Hematopoietic multipotent progenitor cell treated with erythropoietin and hydrocortisone succinate and interleukin-3 and kit ligand, for 17 days (in vitro differentiated cells): ENCODE results near the gene CLDN34.

ENCODE experiments used
- DNase-seq: peaks from one replicate; pipeline ENCODE4 v3.0.0-alpha.2; 2015; ENCODE audit warnings: low spot score

CLDN34 gene, protein sequence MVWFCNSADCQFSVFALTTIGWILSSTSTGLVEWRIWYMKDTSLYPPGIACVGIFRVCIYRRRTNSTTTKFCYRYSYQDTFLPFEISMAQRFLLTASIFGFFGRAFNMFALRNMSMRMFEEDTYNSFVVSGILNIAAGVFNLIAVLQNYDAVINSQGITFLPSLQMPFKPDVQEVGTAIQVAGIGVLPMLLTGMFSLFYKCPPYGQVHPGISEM

DNA sequence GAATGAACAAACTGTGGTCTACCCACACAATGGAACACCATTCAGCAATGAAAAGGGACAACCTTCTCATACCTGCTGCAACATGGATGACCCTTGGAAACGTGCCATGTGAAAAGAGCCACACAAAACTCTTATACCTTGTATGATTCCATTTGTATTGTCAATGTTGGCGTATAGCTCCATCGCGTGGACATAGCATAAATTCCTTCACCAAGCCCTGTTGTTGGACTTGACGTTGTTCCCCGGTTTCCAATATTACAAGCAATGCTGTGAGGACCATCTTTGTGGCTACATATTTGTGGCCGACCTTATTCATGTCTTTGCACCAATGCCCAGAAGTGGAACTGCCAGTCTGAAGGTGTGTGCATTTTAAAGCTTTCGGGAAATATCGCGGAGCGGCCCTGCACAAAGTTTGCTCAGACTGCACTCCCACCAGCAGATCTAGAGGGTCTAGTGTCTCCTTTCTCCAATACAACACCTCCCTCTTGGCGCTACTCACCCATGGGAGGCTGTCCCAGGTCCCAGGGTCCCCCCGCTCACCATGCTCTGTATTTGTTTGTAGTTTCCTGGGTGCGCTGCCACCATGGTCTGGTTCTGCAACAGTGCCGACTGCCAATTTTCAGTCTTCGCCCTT lies at the start of gene CLDN34:
Gene CLDN34, plus strand, starts transcription at position 584 of the 634 bp plus-strand sequence. Its CDS starts 0 bp downstream, at position 584.
- DNase-seq: no peak

DNA sequence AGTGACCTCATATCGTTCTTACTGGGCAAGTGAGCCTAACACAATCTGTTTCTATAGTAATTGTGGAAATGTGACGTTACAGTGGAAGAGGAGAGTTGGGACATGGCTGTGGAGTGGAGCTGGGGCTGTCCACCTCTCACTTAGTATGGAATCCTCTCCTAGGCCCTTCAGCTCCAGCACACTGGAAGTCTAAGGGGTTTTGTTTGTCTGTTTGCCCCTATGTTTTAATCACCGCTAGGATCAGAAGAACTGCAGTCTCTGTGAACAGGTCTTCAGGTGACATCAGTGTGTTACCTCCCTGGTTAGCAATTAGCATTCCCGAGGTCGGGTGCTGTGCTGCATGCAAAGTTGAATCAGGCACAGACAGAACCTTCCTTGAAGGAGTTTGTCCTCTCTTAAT lies 49.3 kb upstream of the CLDN34 start:
- no peak for DNase-seq

DNA sequence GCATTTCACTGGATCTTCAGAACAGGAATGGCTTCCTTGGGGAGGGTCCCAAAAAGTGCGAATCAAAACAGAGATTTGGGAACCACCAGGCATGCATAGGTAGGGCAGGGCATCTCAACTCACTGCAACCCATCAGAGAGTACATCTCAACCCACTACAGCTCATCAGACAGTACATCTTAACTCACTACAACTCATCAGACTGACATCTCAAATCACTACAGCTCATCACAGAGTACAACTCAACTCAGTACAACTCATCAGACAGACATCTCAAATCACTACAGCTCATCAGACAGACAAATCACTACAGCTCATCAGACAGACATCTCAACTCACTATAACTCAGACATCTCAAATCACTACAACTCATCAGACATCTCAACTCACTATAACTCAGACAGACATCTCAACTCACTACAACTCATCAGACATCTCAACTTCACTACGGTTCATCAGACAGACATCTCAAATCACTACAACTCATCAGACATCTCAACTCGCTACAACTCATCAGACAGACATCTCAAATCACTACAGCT lies 47.5 kb upstream of the CLDN34 start:
- DNase-seq: no peak

DNA sequence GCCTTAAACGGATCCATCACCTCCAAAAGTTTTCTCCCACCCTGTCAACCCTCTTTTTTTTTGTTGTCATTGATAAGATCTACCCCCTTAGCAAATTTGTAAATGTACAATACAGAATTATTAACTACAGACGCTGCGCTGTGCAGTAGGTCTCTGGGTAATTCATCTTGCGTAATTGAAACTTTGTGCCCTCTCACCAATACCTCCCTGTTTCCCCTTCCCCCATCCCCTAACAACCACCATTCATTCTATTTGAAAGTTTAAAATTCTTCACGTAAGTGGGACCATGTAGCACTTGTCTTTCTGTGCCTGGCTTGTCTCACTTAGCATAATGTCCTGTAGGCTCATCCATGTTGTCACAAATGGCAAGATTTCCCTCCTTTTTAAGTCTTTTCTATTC lies 45.8 kb upstream of the CLDN34 start:
- DNase-seq: no peak

DNA sequence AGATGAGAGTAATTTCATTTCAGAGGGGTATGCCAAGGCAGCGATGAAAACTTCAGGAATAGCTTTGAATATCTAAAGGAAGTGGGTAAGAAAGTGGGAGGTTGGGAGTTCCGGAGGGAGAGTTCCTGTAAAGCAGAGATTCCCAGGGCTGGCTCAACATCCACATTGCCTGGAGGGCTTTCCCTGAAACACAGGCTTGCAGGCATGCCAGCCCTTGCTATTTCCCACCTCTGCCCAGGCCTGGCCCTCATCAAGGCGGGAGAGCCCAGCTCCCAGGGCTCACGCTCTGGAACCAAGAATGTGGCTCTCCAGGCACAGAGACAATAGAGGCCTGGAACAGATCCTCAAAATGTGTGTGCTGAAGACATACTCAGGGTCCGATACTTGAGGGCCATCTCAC lies 43.8 kb upstream of the CLDN34 start:
- no peak for DNase-seq

DNA sequence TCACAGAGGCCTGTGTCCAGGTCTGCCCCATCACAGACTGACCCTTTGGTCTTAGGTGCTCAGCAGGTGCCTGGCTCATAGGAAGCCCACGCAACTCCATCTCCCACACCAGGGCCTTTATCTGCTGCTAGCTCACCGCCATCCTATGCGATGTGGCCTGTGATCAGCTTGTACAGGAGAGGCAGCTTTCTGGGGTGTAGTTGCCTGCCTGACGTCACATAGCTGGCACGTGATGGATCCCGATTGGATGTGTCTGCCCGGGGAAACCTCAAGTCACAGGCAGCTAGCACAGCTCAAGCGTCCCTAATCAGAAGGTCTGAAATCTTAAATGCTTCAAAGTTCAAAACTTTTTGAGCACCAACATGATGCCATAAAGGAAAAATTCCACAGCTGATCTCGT lies 41.2 kb upstream of the CLDN34 start:
- DNase-seq: no peak

DNA sequence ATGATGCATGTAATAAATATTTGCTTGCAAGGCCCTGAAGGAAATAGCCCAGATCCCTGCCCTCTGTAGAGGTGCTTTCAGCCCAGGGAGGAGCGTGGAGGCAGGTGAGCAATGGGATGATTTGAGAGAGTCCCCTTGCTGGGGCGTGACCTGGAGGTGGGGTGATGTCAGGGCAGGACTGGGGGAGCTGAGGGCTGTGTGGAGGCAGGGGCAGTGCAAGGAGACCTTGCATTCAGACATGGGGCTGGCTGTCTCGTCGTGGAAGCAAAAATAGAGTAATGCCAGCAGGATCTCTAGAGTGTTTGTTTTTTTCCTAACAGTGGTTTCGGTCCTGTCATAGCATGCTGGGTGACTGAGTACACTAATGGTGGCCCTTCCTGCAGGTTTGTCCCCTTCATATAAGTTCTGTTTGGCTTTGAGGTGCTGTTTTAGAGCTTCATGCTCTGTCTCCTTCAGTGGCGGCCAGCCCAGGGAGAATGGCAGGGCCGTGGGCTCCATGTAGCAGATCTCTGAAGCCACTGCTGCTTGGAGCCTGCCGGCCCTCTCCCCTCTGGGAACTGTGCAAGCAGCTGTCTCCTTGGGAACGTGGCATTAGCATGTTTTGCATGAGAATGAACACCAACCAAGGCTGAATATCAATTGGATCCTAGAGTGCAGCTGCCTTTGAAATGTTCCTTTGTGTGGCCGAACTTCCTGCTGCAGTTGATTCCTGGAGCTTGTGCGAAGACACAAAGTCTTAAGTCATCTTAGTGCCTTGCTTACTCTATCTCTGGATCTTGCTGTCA lies 39.3 kb upstream of the CLDN34 start:
- no peak for DNase-seq

DNA sequence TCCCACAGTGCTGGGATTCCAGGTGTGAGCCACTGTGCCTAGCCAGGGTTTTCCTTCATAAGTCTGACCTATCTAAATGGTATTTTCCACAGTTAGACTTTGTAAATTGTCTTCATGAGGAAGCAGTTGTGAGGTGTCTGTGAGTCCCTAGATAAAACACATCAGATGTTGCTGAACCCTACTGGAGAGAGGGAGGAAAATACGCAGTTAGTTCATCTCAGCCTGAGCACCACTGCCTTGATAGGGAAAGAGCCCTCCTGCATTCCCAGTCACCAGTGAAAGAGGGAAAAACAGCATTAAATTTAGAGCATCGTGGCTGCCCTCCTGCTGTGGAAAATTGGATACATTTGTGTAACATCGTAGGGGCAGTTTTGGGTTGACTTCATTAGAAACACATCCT lies 31.7 kb upstream of the CLDN34 start:
- no peak for DNase-seq

DNA sequence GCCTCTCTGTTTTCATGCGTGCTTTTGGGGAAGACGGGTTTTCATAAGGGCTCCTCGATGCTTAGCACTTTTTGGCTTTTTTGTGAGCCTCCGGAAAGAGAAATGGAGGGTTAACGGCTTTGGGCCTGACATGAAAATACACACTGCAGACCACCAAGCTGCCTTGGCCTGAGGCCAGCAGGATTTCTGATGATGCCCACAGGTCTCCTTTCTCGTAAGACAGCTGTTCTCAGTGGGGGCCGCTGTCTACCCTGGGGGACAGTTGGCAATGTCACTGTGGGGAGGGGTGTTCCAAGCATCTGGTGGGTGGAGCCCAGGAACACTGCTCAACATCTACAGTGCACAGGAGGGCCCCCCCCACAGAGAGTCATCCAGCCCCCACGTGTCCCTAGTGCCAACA lies 29.4 kb upstream of the CLDN34 start:
- DNase-seq: no peak

DNA sequence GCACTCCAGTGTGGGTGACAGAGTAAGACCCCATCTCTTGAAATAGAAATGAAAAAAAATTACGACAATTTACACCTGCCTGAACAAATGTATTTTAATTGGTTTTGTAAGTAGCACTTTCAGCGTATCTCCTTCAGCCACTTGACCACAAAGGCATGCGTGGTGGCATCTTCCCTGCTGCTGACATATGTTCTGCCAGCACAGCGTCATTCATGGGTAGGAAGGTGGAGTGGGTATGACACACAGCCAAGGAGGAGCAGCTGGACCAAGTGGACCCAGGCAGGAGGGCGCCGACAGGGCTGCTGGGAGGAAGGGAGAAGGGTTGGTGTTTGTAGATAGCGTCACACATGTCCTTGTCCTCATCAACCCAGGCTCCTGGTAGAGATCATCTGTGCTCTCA lies 28.6 kb upstream of the CLDN34 start:
- DNase-seq: no peak

DNA sequence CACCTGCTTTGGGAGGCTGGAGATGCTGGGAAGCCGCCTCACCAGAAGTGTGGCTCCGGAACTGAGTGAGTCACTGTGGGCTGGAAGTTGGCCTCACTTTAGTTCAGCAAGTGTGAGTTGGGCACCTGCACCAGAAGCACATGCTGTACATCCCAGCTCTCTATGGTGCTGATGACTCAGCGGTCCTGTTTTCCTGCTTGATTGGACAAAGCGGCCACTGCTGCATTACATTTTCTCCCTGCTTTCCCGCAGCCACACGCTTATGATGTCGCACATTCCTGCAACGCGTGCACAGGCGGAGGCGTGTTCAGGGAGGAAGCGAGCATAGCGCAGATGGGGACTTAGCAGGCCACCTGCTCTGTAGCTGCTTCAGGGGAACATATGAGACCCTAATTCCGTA lies 26.7 kb upstream of the CLDN34 start:
- no peak for DNase-seq

DNA sequence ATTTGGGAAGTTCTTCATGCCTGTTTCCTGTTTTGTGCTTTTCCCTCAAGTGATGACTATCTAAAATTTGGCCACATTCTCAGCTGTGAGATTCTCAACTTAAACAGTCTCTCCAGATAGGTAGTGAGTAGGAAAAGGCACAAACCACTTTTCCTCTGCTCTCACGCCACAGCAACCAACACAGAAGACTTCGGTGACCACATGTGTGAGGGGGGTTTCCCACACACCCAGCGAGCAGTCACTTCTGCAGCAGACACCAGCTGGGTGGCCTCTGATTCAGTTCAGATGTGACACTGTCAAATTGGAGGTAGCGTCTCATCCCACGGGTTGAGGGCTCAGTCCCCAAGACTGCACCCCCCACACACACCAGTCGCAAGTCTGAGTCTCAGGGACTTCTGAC lies 25.1 kb upstream of the CLDN34 start:
- no peak for DNase-seq

DNA sequence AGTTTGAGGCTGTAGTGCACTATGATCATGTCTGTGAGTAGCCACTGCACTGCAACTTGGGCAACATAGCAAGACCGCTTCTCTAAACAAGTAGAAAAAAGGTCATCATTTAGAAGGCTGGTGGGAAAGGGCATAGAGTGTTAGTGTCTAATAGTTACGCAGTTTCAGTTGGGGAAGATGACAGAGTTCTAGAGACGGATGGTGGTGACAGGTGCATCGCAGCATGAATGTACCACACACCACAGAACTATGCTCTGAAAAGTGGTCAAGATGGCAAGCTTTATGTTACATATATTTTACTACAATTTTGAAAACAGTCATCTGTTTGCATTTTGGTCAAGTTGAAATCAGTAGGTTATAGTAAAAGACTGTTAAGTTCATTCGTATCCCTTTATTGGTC lies 23.7 kb upstream of the CLDN34 start:
- DNase-seq: no peak

DNA sequence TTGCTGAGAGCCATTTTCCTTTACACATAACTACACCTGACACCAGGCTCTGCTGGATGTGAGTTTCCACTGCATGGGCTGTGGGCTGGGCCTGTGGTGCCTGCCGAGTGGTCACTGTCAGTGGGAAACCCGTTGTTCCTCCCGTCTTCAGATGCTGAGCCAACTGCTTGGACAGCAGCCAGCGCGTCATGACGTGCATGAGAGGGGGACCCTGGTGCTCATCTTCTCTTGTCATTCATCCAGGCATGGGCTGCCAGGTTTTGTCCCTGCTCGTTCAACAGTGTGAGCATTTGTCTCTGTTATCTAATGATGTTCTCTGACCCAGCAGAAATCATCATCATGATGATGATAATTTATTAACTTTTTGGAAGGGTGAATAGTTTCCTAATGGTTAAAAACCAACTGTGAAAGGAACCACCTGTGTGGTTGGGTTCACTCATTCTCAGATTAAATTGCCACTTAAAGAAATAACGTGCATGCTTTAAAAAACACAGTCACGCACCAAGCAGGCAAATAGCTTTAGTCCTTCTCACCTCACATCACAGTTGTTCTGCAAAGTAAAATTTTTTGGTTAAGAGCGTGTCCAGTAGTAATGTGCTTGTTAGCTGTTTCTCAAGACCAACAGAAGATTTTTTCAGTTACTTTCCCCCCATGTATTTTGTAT lies 19.9 kb upstream of the CLDN34 start:
- no peak for DNase-seq

DNA sequence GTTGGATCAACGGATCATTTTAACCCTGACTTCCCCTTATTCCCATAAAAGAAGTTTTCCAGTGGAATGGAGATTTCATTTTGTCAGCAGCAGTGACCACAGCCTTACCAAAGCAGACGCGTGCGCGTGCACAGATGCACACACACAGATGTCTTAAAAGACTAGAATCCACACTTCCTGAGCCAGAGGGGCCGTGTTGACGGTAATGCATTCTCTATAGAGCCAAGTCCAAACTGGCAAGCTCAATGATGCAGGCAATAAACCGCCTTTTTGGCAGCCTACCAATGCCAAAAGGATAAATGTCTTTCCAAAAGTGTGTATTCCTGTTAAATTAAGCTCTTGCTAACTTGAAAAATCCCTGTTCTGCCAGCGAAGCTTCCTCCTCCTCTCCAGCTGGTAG lies 18.8 kb upstream of the CLDN34 start:
- DNase-seq: no peak

DNA sequence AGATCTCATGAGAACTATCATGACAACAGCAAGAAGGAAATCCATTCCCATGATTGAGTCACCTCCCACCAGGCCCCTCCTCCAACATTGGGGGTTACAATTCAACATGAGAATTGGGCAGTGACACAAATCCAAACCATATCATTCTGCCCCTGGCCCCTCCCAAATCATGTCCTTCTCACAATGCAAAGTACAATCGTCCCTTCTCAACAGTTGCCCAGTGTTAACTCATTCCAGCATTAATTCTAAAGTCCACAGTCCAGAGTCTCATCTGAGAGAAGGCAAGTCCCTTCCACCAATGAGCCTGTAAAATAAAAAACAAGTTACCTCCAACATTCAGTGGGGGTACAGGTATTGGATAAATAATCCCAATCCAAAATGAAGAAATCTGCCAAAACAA lies 14.9 kb upstream of the CLDN34 start:
- DNase-seq: no peak

DNA sequence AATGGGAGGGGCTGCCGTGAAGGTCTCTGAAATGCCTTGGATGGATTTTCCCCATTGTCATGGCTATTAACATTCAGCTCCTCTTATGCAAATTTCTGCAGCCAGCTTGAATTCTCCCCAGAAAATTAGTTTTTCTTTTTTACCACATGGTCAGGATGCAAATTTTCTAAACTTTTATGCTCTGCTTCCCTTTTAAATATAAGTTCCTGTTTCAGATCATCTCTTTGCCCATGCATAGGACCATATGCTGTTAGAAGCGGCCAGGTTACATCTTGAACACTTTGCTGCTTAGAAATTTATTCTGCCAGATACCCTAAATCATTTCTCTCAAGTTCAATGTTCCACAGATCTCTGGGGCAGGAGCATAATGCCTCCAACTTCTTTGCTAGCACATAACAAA lies 13.8 kb upstream of the CLDN34 start:
- DNase-seq: no peak

DNA sequence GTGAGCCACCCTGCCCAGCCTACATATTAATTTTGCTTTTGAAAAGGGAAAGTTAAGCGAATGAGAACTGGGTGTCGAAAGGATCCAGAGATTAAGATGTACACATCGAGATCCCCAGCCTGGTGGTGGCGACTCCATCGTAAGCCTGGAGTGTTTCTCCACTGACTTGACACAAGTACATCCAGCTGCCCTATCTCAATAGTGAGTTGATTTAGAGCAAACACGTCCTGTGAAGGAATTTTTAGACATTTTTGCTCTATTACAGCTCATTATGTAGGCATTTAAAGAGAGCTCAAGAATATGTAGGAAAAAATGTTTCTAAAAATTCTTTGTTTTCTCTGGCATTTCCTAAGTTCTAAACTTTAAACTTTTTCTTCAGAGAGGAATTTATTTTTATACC lies 11.7 kb upstream of the CLDN34 start:
- DNase-seq: no peak

DNA sequence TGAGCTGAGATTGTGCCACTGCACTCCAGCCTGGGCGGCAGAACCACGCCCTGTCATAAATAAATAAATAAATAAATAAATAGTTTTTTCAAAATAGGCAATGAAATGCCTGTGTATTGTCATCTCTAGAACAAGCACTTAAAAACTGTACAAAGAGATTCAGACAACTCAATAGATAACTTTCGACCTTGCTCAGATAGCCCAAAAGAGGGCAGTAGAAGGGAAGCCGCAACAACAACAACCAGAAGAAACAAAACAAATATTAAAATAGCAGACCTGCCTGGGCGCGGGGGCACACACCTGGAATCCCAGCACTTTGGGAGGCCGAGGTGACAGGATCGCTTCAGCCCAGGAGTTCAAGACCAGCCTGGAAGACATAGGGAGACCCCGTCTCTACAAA lies 9.4 kb upstream of the CLDN34 start:
- DNase-seq: no peak

DNA sequence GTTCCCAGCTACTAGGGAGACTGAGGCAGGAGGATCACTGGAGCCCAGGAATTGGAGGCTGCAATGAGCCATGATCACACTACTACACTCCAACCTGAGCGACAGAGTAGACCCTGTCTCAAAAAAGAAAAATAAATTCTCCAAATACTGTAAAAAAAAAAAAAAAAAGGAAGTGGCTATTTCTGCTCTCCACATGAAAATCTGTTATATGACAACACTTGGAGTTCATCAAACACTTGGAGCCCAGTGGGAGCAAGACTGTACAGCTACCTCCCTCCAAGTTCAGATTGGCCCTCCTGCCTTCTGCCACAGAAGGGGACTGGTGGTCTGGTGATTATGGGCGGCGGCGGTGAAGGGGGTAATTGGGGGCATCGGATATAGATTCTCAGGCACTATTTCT lies 9.0 kb upstream of the CLDN34 start:
- DNase-seq: no peak

DNA sequence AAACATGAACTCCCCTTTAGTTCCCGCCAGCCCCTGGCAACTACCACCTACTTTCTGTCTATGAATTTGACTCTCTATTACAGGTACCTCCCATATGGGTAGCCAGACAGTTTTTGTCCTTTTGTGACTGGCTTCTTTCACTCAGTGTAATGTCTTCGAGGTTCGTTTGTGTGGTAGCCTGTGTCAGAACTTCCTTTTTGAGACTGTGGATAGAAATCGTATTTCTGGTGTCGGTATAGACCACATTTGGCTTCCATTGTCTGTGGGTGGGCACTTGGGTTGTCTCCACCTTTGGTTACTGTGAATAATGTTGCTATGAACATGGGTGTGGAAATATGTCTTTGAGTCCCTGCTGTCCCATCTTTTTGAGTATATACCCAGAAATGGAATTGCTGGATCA lies 5.4 kb upstream of the CLDN34 start:
- no peak for DNase-seq

DNA sequence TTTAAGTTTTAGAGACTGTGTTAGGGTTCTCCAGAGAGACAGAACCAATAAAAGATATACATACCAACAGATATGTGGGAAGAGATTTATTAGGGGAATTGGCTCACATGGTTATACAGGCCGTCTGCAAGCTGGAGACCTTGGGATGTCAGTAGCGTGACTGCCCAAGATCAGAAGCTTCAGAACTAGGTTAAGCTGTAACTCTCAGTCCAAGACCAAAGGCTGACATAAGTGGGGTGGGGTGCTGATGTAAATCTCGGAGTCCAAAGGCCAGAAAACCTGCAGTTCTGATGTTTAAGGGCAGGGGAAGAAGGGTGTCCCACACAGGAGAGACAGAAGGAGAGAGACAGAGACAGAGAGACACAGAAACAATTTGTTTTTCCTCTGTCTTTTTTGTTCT lies 10.5 kb downstream of the CLDN34 start:
- DNase-seq: no peak

DNA sequence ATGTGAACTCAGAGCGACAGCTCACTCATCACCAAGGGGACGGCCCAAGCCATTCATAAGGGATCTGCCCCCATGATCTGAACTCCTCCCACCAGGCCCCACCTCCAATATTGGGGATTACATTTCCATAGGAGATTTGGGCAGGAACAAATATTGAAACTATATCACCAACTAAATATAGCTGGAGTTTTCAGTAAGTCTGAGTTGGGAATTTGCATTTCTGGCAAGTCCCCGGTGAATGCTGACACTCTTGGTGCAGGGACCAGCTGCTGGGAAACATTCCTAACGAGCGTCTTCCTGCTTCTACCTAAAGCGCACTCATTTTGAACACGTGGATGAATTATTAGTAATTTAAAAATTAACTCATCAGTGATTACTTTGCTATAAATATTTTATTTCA lies 13.2 kb downstream of the CLDN34 start:
- no peak for DNase-seq
